Measurements from ENCODE around the gene PER1. TPM values are rescaled to one million over a fixed set of nuclear protein-coding genes. Genes with fewer than 3 reads are reported as not detected.

Gene PER1
- total RNA-seq, 4 donors from 2014 or later, result 127 to 263 (median 168) TPM

DNA sequence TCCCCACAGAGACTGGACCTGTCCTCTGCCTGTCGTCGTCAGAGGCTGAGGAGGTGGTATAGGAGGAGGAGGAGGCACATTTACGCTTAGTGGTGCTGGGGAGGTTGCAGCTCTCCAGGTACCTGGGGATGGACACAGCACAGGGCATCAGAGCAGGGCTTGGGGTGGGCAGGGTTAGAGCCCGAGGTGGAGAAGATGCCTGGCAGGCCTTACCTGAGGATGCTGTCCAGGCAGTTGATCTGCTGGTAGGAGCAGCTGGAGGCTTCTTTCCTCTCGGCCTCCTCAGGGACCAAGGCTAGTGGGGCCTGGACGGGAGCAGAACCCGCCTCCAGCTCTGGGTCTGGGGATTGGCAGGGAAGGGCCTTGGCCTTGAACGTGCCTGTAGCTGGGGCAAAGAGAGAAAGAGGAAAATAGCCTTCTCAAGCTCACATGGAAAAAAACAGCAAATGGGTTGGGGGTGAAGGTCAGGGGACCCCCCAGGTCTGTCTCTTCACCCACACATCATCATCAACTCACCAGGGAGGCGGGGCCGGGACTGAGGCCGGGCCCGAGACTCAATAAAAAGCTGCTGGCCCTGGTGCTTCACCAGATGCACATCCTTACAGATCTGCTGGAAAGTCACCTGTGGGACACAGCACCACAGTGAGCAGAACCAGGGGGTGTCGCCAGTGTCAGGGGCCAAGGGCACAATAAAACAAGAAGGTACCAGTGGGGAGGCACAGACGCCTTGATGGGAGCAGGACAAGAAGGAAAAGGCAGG lies 5.6 kb downstream of the PER1 start:
- peaks cover 91 to 94% (median 93%) of the 10 kb centered on the region in 4 donors for H3K36me3 ChIP-seq
- H3K9me3 ChIP-seq, result no peaks in the 10 kb centered on the region
- no peak overlapping the region for H3K4me3 ChIP-seq
- H3K27me3 ChIP-seq, result no peaks in the 10 kb centered on the region
- H3K4me1 ChIP-seq, result peaks cover 47 to 89% (median 89%) of the 10 kb centered on the region in 4 donors
- WGBS, result 88% methylated on average over 14 of the region's 14 CpGs
- H3K27ac ChIP-seq (replicated peaks in 1 of 4), result peak overlapping the region; percentile 94 to 100 (median 100)
- intact Hi-C loops (cut with DNase I), result no loop called here
- no peak for TF ChIP-seq POLR2AphosphoS5 (IDR thresholded peaks at IDR 0.05)
- no peak for TF ChIP-seq EP300 (IDR thresholded peaks at IDR 0.05)
- TF ChIP-seq, protein P1, sequence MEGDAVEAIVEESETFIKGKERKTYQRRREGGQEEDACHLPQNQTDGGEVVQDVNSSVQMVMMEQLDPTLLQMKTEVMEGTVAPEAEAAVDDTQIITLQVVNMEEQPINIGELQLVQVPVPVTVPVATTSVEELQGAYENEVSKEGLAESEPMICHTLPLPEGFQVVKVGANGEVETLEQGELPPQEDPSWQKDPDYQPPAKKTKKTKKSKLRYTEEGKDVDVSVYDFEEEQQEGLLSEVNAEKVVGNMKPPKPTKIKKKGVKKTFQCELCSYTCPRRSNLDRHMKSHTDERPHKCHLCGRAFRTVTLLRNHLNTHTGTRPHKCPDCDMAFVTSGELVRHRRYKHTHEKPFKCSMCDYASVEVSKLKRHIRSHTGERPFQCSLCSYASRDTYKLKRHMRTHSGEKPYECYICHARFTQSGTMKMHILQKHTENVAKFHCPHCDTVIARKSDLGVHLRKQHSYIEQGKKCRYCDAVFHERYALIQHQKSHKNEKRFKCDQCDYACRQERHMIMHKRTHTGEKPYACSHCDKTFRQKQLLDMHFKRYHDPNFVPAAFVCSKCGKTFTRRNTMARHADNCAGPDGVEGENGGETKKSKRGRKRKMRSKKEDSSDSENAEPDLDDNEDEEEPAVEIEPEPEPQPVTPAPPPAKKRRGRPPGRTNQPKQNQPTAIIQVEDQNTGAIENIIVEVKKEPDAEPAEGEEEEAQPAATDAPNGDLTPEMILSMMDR (IDR thresholded peaks at IDR 0.05), result no peak
- no peak for TF ChIP-seq POLR2A (IDR thresholded peaks at IDR 0.05; ENCODE audit: low read depth)
- no peak for DNase-seq (ENCODE audit: extremely low spot score)

DNA sequence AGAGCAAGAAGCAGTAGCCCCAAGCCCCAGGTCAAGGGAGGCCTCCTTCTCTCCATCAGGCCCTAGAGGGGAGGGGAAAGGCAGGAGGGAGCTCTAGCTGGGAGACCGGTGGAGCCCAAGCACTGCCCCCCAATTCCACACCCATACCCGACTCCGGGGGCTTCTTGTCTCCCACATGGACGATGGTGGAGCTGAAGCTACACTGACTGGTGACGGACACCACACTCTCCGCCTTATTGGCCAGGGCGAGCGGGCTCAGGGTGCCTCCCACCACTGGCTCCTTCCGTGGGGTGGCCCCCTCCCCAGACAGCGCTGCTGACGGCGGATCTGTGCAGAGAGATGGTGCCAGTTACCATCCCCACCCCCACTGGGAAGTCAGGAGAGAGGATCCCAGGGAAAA lies 6.4 kb downstream of the PER1 start:
- peaks cover 48 to 95% (median 94%) of the 10 kb centered on the region in 4 donors for H3K4me1 ChIP-seq
- TF ChIP-seq POLR2AphosphoS5 (IDR thresholded peaks at IDR 0.05), result no peak
- no peak for TF ChIP-seq POLR2A (IDR thresholded peaks at IDR 0.05; ENCODE audit: low read depth)
- TF ChIP-seq, protein P1 (IDR thresholded peaks at IDR 0.05), result no peak
- no peak for TF ChIP-seq EP300 (IDR thresholded peaks at IDR 0.05)
- H3K27me3 ChIP-seq, result no peaks in the 10 kb centered on the region
- DNase-seq (ENCODE audit: extremely low spot score), result no peak
- no peaks in the 10 kb centered on the region for H3K9me3 ChIP-seq
- no peak overlapping the region for H3K4me3 ChIP-seq
- intact Hi-C loops (cut with DNase I), result no loop called here
- peak overlapping the region; percentile 94 to 100 (median 100) for H3K27ac ChIP-seq (replicated peaks in 1 of 4)
- H3K36me3 ChIP-seq, result peaks cover 99 to 100% (median 100%) of the 10 kb centered on the region in 4 donors
- WGBS, result 88% methylated on average over 10 of the region's 12 CpGs

DNA sequence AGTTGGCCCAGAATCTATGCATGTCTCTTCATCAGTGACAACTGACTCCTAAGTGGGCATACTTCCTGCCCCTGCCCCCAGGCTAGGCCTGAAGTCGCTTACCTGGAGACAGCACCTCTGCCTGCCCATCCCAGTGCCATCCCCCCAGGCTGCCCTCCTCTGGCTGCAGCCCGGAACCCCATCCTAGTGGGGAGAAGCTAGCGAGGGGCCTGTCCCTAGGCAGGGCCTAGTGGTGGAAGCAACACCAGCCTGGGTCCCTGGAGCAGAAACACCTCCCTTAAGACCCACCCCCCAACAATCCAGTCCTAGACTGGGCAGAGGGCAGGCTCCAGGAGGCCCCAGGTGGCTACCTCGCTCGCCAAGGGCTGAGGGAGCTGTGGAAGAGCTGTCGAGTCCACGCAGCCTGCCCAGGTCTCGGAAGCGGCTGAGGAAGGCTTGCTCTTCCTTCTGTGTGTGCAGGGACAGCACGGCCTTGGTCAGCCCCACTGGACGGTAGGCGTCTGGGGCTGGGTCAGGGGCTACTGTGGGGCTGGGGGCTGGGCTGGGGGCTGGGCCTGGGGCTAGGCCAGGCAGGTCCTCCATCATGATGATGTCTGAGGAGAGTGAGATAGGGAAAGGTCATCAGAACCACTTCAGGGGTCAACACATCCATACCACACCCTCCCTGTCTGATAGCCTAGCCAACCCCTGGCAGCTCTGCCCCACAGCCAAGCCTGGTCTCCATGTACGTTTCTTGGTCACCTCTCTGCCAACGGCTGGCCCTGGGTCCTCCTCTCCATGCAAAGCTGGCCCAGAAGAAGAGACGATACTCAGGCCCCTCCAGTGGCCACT lies 7.6 kb downstream of the PER1 start:
- H3K36me3 ChIP-seq, result peaks cover 100% of the 10 kb centered on the region in 4 donors
- WGBS, result 84% methylated on average over 6 of the region's 15 CpGs

DNA sequence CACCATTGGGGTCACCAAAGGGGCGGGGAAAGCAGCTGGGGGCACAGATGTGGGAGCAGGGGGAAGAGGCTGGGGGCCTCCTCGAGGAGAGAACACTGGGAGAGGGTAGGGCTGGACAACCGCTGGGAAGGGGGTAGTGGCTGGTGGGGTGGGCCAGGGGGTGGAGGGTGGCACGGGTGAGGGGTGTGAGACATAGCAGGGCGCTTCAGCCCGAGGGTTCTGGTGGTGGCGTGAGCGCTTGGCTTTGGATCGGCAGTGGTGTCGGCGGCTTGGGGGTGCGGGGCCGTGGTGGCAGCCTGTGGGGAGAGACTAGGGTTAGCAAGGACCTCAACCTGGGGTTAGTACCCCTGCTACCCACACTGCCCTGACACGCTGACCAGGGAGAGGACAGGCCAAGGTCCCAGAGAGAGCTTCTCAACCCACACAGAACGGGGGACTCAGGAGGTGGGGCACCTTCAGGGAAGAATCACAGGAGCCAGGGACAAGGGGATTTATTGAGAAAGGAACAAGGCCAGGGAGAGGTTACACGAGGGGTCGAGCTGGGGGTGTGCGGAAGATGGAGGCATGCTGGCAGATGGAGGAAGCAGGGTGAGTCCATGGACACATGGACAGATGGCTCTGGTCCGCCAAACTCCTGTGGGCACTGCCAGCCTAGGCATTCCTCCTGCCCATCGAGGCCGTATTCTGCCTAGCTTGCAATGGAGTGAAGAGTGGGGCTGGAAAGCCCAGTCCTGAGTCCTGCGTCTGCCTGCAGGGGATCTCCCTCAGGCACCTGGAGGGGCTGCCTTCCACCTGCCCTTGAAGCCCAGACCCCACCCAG lies 8.4 kb downstream of the PER1 start:
- Histone ChIP-seq H3K4me1 (peaks cover 48 to 94% (median 94%) of the 10 kb centered on the region in 4 donors), H3K9me3 (no peaks in the 10 kb centered on the region), H3K27me3 (no peaks in the 10 kb centered on the region), H3K4me3 (no peak overlapping the region), H3K27ac (replicated peaks in 1 of 4) (peak overlapping the region; percentile 85 to 100 (median 97)), H3K36me3 (peaks cover 95 to 96% (median 95%) of the 10 kb centered on the region in 4 donors)
- WGBS, result 88% methylated on average over 14 of the region's 22 CpGs
- peak in 1 of 2 donors; percentile 76 for TF ChIP-seq POLR2AphosphoS5 (IDR thresholded peaks at IDR 0.05)
- TF ChIP-seq, protein P1 (IDR thresholded peaks at IDR 0.05), result no peak
- TF ChIP-seq POLR2A (IDR thresholded peaks at IDR 0.05; ENCODE audit: low read depth), result no peak
- TF ChIP-seq EP300 (IDR thresholded peaks at IDR 0.05), result no peak
- DNase-seq (ENCODE audit: extremely low spot score), result no peak
- intact Hi-C loops (cut with DNase I), result no loop called here

More for the DNA sequence above, 7.6 kb downstream of the PER1 start:
- Histone ChIP-seq H3K27me3 (no peaks in the 10 kb centered on the region), H3K27ac (replicated peaks in 1 of 4) (peak overlapping the region; percentile 85 to 100 (median 97)), H3K4me3 (no peak overlapping the region), H3K9me3 (no peaks in the 10 kb centered on the region), H3K4me1 (peaks cover 47 to 95% (median 94%) of the 10 kb centered on the region in 4 donors)
- intact Hi-C loops (cut with DNase I), result no loop called here
- TF ChIP-seq, protein P1 (IDR thresholded peaks at IDR 0.05), result no peak
- TF ChIP-seq POLR2AphosphoS5 (IDR thresholded peaks at IDR 0.05), result peak in 1 of 2 donors; percentile 2
- DNase-seq (ENCODE audit: extremely low spot score), result no peak

Measured in esophagus muscularis mucosa (tissue), 4 donors.